CD1c-positive myeloid dendritic cell (primary cell): ENCODE measurements around the gene ACSM4.

ENCODE experiments used
- DNase-seq: peaks from one replicate; pipeline ENCODE4 v3.0.0-alpha.2; 2016; ENCODE audit errors: extremely low spot score

ACSM4 gene

DNA sequence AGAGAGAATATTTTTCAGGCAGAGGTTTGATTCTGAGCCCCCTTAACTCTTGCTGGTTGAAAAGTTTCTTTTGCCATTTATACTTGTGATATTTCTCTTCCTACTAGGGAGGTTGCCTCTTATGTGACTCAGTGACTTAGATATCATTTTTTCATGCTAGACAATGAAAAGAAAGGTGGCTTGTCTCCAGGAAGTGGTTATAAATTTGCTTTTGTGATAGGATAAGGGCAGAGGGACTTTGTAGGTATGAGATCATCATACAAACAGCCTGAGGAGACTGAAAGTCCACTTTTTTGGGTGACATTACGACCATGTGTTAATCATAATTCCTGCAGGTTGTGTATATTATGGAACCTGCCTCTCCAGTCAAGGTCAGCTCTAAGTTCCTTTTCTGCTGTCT, 35.8 kb downstream of the ACSM4 start:
- no peak for DNase-seq

DNA sequence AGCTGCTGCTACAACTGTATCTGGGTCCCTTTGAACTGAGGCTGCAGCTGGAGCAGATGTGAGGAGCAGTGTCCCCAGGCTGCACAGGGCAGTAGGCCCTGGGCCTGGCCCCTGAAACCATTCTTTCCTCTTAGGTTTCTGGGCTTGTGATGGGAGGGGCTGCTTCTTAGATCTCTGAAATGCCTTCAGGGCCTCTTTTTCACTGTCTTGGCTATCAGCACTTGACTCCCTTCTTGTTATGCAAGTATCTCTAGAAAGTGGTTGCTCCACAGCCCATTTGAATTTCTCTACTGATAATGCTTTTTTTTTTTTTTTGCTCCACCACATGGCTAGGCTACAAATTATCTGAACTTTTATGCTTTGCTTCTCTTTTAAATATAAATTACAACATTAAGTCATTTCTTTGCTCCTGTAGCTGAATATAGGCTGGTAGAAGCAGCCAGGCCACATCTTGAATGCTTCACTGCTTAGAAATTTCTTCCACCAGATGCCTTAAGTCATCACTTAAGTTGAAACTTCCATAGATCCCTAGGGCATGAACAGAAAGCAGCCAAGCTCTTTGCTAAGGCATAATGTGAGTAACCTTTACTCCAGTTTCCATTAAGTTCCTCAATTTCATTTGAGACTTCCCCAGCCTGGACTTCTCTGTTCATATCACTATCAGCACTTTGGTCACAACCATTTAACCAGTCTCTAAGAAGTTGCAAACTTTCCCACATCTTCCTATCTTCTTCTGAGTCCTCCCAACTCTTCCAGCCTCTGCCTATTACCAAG, 41.1 kb downstream of the ACSM4 start:
- DNase-seq = peak; percentile 73

DNA sequence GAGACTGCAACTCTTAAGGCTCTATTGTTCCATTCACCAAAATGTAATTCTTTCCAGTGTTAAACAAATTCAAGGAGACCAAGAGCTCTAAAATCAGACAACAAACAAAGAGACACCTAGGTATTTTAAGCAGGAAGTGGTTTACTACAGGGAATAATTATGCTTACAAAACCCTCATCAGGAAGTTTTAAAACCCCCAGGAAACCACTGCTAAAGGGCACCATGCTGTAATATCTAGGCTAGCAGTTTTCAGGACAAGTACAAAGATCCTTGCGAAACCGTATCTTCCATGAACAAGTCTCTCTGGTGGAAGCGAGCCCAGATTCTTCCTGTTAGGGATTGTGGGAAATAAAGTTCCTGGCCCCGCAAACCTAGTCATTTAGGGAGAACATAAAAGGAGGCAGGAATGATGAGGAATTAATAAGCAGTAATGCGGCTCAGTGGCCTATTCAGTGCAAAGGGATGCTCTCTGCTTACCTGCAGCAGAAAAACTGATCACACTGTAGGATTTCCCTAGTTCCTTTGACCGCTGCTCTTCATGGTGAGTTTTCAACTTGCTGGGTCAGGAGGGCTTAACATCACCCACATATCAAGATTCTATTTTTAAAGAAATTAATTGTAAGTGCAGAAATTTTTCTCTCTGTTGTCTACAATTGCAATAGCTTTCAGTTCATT, 42.8 kb downstream of the ACSM4 start:
- DNase-seq = no peak

DNA sequence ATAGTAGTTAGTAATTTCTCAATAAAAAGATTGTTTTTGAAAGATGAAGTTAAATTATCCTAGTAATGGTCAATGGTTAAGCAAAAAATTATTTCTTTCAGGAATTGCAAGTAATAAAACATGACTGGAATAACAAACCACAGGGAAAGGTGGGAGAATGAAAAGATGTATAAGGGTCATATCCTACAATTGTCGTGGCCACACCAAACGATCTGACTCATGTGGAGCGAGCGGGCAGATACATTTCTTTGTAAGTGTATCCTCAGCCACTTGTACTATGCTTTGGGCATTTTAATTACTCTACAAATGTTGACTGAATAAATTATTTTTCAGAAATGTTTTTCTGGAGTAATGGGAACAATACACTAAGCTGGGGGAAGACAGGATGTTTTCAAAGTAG, 45.5 kb downstream of the ACSM4 start:
- no peak for DNase-seq

DNA sequence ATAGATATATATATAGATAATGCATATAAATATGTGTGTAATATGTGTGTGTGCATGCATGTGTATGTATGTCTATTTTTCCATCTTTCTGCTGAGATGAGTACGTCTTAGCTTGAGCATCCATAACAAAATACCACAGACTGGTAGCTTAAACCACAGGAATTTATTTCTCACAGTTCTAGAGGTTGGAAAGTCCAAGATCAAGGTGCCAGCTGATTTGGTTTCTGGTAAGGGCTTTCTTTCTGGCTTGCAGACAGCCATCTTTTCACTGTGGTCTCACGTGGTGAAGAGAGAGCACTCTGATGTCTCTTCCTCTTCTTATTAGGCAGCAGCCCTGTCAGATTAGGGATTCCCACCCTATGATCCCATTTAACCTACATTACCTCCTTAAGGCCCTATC, 47.3 kb downstream of the ACSM4 start:
- DNase-seq = no peak

DNA sequence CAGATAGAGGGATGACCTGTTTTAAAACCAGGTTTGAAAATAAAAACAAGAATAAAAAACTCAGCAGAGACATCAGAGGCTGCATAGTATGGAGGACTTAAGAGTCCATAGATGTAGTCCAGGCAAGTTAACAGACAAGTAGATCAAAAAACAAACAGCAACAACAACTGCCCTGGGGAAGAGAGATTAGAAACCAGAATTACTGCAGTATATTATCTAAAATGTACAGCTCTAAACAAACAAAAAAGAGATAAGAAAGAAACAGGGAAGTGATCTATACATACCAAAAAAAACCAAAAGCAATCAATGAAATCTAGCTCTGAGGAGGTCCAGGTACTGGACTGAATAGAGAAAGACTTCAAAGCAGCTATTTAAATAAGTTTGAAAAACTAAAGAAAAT, 48.8 kb downstream of the ACSM4 start:
- no peak for DNase-seq

DNA sequence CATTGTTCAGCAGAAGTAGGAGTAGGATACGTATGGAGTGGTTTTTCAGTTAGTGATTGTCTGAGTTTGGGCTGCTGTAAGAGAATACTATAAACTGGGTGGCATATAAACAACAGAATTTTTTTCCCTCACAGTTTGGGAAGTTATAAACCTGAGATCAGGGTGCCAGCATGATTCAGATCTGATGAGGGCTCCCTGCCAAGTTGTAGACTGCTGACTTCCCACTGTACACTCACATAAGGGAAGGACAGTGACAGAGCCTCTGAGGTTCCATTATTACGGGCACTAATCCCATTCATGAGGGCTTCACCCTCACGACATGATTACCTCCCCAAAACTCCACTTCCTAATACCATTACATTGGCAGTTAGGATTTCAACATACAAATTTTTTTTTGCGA, 50.7 kb downstream of the ACSM4 start:
- no peak for DNase-seq

DNA sequence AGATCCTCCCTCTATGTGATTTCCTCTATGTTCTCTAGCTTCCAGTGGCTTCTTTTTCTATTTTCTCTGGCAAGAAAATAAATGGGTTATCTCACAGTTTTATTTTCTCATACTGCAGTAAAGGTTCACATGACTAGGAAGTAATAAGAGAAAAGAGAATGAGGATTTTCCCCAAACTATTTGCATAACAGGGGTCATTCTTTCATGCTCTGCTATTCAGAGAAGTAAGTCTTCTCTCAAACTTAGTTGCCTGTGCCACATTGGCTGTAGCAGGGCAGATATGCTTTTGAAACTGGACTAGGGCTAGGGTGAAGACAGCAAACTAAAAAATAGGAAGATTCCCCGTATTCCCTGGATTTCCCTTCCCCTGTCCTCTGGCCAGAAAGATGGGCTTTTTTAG, 57.4 kb downstream of the ACSM4 start:
- DNase-seq = no peak

DNA sequence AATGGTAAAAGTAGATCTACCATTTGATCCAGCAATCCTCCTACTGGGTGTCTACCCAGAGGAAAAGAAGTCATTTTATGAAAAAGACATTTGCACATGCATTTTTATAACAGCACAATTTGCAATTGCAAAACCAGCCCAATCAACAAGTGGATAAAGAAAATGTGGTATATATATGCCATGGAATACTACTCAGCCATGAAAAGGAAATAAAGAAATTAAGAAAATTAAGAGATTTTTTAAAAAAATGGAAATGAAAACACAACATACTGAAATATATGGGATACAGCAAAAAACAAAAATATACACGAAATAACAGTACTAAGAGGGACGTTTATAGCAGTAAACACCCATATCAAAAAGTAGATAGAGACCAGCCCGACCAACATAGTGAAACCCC, 58.9 kb downstream of the ACSM4 start:
- DNase-seq = no peak

DNA sequence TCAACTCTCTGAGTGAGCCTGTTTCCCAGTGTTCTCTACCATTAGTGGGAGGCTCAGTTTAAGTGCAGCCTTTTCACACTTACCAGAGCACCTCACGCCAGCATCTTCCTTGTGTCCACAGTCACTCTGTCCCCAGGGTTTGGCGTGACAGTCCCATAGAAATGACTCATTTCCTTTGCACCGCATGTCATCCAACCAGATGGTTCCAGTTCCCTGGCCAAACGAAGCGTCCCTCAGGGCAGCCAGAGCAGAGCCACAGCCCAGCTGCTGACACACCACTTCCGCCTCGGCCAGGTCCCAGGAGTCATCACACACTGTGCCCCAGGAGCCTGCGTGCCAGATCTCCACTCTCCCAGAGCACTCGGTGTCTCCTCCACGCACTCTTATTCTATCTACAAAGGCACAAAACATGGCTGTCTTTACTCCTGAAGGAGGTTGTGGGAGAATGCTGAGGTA, 65.4 kb downstream of the ACSM4 start:
- peak; percentile 48 for DNase-seq

DNA sequence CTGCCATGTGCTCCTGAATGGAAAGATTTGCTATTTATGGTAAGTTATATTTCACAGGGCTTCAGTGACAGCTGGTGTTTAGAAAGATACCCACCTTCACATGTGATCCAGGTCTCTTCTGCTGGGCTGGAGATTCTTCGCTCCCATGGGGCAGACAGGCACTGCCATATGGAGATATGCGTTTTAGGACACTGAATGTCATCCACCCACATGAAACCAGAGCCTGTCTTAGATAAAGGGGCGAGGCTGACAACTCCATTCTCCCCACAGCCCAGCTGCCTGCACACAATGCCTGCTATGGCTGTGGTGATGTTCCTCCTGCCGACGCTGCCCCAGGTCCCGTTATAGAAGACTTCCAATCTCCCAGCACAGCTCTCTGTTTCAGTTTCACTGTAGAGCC, 69.4 kb downstream of the ACSM4 start:
- DNase-seq = no peak

DNA sequence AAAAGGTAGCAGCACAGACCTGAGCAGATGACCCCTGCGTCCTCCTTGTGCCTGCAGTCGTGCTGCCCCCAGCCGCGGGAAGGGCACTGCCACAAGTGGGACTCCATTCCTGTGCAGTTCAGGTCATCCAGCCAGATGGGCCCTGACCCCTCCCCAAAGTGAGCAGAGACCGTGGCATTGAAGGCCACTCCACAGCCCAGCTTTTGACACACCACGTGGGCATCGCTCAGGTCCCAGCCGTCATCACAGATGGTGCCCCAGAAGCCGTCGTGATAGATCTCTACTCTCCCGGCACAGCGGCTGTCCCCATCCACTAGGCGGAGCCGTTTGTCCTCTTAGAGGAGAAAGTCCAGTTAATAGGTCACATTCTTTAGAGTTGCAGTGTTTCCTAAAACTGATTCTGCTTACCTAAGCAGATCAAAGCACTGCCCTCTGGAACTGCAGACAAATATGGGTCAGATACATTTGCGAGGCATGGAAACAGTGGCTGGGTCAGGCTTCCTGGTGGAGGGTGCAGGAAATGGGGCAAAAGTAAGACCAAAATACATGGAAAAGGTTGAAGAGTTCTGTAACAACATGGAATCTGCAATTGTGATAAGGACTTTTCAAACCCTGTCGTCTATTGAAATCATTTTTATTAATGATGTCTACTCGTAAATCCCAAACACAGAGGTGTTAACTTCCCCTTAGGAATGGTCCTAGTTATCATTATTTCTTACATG, 70.7 kb downstream of the ACSM4 start:
- peak; percentile 54 for DNase-seq

DNA sequence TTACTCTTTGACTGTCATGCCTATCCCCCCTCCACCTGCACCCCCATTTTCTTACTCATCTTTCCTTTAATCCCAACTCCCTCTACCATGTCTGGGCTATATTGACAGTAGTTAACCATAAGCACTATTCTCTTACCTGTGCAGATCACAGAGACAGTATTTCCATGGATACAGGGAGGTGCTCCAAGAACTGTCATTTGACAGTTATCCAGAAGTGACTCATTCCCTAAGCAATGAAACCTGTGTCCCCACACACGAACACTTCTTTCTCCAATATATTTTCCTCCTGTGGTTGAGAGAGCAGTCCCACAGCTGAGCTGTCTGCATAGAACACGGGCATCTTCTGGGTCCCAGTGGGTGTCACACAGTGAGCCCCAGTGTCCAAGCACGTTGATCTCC, 71.3 kb downstream of the ACSM4 start:
- no peak for DNase-seq

DNA sequence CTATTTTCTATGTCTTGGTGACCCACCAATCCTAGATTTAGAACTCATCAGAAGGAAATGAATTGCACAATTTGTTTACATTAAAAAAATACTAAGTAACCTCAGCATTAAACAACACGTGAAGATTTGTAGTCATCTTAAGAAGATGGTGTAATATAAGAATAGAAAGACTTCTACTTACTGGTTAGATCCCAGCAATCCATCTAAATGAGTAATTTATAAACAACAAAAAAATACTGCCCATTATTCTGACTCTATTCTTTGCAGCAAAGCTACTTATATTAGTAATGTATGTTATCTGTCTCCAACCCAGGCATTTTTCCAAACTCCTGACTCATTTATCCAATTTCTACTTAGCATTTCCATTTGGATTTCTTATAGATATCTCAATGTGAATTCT, 72.3 kb downstream of the ACSM4 start:
- DNase-seq = no peak
